GM12873 (cell line): ENCODE measurements around the gene AMBRA1.
A peak's percentile ranks its signal among the peaks of the same experiment; 100 is the strongest.

Experiments used
- TF ChIP-seq, protein P1 (sequence below): IDR thresholded peaks from 2 replicates; pipeline ENCODE4 v1.5.1; 2012; ENCODE audit warnings: low read depth, mild to moderate bottlenecking, moderate library complexity, low read length, control low read depth; ENCODE audit not compliant: insufficient read depth; ENCODE audit errors: missing control alignments

The AMBRA1 gene

GRCh38 chr11:46497498-46497897, 96.3 kb downstream of the AMBRA1 start:
- TF ChIP-seq, protein P1, sequence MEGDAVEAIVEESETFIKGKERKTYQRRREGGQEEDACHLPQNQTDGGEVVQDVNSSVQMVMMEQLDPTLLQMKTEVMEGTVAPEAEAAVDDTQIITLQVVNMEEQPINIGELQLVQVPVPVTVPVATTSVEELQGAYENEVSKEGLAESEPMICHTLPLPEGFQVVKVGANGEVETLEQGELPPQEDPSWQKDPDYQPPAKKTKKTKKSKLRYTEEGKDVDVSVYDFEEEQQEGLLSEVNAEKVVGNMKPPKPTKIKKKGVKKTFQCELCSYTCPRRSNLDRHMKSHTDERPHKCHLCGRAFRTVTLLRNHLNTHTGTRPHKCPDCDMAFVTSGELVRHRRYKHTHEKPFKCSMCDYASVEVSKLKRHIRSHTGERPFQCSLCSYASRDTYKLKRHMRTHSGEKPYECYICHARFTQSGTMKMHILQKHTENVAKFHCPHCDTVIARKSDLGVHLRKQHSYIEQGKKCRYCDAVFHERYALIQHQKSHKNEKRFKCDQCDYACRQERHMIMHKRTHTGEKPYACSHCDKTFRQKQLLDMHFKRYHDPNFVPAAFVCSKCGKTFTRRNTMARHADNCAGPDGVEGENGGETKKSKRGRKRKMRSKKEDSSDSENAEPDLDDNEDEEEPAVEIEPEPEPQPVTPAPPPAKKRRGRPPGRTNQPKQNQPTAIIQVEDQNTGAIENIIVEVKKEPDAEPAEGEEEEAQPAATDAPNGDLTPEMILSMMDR = no peak

DNA sequence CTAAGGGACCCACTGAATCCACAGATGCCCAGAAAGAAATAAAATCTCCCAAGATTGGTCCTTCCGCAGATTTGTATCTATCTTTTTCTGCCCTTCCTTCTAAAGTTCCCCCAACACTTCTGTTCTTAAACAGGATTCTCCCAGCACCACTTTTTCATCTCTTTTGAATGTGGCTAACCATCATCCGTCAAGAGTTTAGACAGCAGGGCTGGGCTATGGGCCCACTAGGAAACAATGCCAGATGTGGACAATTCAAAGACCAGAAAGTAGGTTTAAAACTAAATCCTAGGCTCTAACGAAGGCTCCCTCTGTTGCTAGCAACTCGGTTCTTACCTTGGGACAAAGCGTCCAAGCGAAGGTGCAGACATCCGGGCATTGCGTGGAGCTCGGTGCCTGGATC, 100.0 kb downstream of the AMBRA1 start:
- TF ChIP-seq, protein P1 = no peak

DNA sequence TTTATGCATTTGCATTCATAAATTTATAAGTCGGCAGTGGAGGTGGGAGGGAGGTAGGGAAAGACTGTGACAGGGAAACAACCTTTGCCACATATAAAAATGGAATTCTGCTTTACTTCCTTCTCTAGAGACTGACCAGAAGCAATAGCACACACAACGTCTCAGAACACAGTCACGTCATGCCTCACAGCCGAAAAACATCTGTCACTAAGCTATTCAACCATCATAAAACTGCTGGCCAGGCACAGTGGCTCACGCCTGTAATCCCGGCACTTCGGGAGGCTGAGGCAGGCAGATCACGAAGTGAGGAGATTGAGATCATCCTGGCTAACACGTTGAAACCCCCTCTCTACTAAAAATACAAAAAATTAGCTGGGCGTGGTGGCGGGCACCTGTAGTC, 101.3 kb downstream of the AMBRA1 start:
- TF ChIP-seq, protein P1 = no peak

DNA sequence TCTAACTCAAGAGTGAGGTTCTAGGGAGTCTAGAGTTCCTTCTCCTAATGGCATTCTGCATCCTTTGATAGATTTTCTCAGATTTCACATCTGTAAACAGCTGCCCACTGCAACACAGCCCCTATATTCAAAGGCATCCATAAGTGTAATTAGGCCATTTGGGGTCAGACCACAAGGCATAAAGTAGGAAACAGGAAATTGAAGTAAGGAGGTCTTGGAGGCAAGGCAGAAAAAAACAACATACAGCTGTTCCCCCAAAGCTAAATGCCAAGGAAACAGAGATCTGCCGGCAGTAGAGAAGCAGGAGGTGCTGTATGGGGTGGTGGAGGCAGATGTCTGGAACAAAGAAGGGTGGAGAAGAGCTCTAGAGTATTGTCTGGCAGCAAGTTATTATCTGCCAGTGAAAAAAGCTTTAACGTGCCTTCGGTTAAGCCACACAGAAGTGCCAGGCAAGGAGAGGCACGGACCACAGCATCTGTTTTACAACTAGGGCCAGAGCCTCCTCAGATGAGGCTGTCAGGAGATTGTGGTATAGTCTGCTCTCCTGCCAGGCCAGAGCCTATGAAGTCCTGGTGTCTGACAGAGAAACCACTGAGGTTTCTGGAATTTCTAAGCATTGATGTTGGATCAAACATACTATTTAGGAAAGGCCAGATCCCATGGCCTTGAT, 102.0 kb downstream of the AMBRA1 start:
- TF ChIP-seq, protein P1 = no peak

GRCh38 chr11:46490666-46491065, 103.2 kb downstream of the AMBRA1 start:
- TF ChIP-seq, protein P1 = no peak

DNA sequence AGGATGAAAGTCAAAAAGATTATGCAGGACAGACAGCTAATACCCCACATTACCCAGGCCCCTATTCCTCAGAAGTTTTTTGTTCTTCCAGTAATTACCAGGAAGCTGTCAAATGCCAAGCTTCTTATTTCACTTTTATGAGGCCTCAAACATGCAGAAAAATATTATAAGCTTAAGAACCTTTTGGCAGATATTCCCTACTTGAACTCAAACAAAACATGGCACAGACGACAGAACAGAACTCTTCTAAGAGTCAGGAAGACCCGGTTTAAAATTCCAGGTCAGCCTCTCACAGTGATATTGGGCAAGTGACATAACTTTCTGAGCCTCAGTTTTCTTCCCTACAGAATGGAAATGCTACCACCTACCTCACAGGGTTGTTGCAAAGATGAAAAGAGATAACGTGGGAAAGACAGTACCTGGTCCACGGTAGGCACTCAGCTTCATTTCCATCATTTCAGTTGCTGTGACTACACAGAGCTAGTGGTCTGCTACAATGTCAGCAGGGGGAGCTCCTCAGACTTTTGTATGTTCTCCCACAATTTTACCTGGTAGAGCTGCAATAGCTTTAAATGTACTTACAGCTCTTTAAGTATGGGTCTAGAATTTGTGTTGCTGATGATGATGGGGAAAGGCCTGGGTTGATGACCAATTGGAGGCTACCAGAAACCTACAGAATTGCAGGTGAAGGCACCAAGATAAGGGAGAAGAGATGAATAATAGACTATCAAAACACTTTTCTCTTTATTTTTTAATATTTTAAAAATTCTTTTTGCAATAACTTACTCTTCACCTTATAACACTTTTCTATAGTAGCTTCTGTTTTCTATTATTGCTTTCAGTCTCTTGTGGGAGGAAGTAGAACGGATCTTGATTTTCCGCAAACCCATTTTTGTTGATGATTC, 103.9 kb downstream of the AMBRA1 start:
- TF ChIP-seq, protein P1 = peak; percentile 75

DNA sequence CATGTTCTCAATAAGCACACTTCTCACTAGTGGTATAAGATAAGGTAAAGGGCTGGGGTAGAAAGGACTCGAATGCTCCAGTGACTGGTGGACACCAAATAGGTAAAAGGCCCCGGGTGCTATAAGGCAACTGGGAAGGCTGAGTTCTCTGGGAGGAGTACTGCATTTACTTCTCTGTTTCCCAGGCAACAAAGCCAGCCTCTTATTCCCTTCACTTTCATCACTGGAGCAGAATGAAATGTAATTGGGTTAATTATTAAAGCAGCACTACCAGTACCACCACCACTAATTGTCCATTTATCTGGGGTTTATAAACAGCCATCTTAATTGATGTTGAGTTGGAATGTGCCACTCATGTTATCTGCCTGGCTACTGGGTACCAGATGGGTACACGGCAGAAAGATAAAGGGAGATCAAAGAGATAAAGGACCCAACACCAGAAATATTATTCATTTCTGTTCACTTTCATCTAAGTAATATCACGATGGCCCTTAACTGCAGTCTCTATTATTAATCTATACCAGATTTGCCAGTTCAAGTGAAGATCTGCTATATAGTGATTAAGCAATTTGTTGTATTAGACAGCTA, 107.9 kb downstream of the AMBRA1 start:
- TF ChIP-seq, protein P1 = no peak
